Measurements from ENCODE around the gene OR13C2. TPM values are rescaled to one million over a fixed set of nuclear protein-coding genes. Genes with fewer than 3 reads are reported as not detected.
"Not testable (repeated sequence)": the region's sequence is repeated elsewhere in the genome, so short reads cannot be mapped to it uniquely, and the experiment has no call there.

Gene OR13C2, protein sequence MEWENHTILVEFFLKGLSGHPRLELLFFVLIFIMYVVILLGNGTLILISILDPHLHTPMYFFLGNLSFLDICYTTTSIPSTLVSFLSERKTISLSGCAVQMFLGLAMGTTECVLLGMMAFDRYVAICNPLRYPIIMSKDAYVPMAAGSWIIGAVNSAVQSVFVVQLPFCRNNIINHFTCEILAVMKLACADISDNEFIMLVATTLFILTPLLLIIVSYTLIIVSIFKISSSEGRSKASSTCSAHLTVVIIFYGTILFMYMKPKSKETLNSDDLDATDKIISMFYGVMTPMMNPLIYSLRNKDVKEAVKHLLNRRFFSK
- 0.81 TPM for total RNA-seq

DNA sequence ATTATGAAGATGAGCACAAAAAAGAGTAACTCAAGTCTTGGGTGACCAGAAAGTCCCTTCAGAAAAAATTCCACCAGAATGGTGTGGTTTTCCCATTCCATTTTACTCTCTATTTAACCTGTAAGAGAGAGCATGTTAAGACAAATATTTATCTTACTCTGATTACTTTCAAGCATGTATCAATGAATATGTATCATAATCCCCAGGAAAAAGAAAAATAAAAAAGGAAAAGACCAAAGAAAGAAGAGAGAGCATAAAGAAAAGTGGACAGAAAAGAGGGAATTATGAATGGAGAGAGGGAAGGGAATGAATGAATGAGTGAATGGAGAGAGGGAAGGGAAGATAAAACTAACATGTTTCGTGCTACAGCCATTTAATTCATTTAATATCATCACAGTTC lies at the start of gene OR13C2:
TSS of gene OR13C2 (minus strand) at position 101 of the 400 bp plus-strand sequence. CDS start at position 101, 0 bp downstream.
- DNase-seq (ENCODE audit: low read depth in 2 of 3, low spot score in 2 of 3): not testable (repeated sequence)

DNA sequence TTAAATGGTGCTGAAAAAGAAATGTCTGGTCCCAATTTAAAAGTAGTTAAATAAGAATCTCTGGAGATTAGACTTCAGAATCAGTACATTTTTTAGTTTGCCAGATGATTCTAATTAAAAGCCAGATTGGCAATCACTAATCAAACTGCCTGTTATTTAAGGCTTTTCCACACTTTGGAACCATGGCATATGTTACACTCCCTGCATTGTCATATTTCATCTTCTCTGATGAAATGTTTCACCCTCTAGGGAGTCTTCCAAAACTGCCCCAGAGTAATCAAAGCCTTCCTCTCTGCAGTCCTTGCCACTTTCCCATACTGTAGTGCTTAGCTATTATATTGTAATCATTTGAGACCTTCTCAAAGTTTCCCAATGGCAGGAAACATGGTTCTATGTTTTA lies 30.0 kb upstream of the OR13C2 start:
- no peak for DNase-seq (ENCODE audit: low read depth in 2 of 3, low spot score in 2 of 3)

DNA sequence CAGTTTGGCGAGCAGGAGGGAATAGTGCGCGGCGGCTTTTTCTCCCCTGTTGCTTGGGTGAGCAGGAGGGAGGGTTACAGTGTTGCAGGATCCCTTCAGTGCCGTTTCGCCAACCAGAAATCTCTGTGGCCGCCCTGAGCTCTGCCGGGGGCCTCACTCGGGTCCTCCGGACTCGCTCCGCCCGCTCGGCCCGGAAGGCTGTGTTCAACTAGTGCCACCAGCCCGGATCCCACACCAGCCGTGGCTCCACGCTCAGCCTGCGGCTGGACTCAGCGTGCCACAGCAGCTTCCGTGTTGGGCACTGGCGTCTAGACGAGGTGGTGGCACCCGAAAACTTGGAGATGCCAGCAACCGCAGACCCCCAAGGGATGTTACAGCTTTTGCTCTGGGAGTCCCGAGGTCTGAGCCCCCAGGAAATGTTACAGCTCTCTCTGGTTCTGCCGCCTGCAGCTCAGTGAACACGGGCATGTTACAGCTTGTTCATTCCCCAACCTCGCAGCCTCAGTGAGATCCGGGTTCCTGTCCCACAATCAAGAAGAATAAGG lies 28.6 kb upstream of the OR13C2 start:
- no peak for DNase-seq (ENCODE audit: low read depth in 2 of 3, low spot score in 2 of 3)

DNA sequence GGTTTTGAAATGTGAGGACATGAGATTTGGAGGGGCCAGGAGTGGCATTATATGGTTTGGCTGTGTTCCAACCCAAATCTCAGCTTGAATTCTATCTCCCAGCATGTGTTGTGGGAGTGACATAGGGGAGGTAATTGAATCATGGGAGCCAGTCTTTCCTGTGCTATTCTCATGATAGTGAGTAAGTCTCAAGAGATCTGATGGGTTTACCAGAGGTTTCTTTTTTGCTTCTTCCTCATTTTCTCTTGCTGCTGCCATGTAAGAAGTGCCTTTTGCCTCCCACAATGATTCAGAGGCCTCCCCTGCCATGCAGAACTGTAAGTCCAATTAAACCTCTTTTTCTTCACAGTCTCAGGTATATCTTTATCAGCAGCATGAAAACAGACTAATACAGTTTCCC lies 20.5 kb upstream of the OR13C2 start:
- DNase-seq (ENCODE audit: low read depth in 2 of 3, low spot score in 2 of 3): not testable (repeated sequence)

DNA sequence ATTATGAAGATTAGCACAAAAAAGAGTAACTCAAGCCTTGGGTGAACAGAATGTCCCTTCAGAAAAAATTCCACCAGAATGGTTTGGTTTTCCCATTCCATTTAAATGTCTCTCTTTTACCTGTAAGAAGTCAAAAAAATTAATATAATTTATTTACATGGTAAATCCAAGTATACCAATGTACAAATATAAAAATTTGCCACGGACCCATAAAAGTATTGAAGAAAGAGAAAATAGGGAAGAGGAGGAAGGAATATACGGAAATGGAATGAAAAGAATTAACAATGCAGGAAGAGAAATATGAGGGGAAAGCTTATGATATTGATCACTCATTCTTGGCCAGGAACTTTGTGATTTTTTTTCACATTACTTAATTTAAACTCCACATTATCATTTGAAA lies 12.7 kb upstream of the OR13C2 start, which contains the start of gene OR13C9:
TSS of gene OR13C9 (minus strand) at position 101 of the 400 bp plus-strand sequence. CDS start at position 101, 0 bp downstream.
- no peak for DNase-seq (ENCODE audit: low read depth in 2 of 3, low spot score in 2 of 3)

DNA sequence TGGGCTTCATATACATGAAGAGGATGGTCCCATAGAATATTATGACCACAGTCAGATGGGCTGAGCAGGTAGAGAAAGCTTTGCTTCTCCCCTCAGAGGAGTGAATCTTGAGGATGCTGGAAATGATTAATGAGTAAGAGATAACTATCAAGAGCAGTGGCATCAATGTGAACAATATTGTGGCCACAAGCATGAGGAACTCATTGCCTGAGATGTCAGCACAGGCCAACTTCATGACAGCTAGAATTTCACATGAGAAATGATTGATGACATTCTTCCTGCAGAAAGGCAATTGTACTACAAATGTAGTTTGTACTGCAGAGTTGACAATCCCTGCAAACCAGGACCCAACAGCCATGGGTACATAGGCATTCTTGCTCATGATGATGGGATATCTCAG lies 12.0 kb upstream of the OR13C2 start:
- DNase-seq (ENCODE audit: low read depth in 2 of 3, low spot score in 2 of 3): no peak

DNA sequence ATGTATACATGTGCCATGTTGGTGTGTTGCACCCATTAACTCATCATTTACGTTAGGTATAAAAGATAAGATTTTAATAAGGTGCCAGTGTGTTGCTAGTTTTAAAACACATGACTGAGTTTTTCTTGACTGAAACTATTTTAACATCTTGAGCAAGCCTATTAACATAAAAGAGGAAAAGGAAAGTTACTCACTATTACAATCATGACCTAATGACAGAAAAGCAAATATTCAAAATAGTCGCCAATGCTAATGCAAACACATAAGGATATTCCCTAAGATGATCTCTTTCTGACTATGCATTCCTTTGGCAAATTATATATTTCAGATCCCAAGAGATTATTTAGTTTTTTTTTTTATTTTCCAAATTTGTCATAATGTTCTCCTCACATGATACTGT lies 5.8 kb upstream of the OR13C2 start:
- no peak for DNase-seq (ENCODE audit: low read depth in 2 of 3, low spot score in 2 of 3)

DNA sequence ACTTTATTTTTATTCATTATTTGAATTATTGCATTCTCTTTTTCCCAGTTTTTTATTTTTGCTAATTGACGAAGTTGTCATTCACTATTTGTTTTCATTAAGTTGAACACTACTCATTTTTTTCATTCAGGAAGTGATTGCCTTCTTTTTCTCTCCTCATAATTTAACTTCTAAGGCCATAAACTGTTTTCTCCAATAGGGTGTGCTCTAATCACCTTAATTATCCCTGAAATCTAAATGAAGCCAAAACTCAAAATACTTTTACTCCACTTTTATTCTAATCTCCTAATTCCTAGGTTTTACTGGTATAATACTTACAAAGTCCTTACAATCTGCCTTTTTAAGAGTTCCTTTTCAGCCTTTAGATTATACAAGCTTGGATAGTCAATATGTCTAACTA lies 2.9 kb upstream of the OR13C2 start:
- peak in 1 of 3 donors; percentile 31 for DNase-seq (ENCODE audit: low read depth in 2 of 3, low spot score in 2 of 3)

DNA sequence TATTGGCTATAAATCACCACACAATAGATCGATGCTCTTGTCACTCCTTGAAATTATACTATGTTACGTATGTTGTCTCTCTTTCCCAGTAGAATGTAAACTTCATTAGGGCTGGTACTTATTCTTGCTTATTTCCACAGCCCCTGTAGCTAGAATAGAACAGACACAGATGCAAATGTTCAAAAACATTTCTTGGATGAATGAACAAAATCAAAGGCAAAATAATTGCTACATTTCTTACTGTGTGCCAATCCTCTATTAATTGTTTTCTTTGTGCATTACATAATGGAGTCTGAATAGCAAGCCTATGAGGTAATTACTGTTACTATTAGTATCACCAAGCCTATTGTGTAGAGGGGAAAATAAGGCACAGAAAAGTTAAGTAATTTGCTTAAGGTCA lies 725 bp upstream of the OR13C2 start:
- no peak for DNase-seq (ENCODE audit: low read depth in 2 of 3, low spot score in 2 of 3)

DNA sequence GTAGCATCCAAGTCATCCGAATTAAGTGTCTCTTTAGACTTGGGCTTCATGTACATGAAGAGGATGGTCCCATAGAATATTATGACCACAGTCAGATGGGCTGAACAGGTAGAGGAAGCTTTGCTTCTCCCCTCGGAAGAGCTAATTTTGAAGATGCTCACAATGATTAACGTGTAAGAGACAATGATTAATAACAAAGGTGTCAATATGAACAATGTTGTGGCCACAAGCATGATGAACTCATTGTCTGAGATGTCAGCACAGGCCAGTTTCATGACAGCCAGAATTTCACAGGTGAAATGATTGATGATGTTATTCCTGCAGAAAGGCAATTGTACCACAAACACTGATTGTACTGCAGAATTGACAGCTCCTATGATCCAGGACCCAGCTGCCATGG lies 626 bp downstream of the OR13C2 start:
- no peak for DNase-seq (ENCODE audit: low read depth in 2 of 3, low spot score in 2 of 3)

DNA sequence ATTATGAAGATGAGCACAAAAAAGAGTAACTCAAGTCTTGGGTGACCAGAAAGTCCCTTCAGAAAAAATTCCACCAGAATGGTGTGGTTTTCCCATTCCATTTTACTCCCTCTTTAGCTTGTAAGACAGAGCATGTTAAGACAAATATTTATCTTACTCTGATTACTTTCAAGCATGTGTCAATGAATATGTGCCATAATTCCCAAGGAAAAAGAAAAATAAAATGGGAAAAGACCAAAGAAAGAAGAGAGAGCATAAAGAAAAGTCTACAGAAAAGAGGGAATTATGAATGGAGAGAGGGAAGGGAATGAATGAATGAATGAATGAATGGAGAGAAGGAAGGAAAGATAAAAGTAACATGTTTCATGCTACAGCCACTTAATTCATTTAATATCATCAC lies 6.1 kb downstream of the OR13C2 start, which contains the start of gene OR13C5:
TSS of gene OR13C5 (minus strand) at position 101 of the 400 bp plus-strand sequence. CDS start at position 101, 0 bp downstream.
- DNase-seq (ENCODE audit: low read depth in 2 of 3, low spot score in 2 of 3): not testable (repeated sequence)

DNA sequence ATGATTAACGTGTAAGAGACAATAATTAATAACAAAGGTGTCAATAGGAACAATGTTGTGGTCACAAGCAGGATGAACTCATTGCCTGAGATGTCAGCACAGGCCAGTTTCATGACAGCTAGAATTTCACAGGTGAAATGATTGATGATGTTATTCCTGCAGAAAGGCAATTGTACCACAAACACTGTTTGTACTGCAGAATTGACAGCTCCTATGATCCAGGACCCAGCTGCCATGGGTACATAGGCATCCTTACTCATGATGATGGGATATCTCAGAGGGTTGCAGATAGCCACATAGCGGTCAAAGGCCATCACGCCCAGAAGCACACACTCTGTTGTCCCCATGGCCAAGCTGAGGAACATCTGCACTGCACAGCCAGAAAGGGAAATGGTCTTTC lies 6.7 kb downstream of the OR13C2 start:
- not testable (repeated sequence) for DNase-seq (ENCODE audit: low read depth in 2 of 3, low spot score in 2 of 3)

DNA sequence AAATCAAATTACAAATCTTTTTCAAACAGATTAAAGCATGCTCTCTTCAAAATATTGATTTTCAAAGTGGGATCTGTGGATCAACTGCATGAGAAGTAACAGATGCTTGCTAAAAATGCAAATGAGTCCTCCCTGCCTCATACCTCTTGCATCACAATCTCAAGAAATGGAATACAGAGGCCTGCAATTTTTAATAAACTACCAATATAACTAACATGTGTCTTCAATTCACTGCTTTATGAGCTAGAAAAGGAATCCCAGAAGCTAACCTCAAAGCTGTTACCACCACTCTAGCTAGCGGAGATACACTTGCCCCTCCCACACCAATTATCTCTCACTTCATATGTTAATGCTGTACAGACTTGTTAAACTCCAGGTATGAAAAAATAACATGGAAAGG lies 15.8 kb downstream of the OR13C2 start:
- no peak for DNase-seq (ENCODE audit: low read depth in 2 of 3, low spot score in 2 of 3)

DNA sequence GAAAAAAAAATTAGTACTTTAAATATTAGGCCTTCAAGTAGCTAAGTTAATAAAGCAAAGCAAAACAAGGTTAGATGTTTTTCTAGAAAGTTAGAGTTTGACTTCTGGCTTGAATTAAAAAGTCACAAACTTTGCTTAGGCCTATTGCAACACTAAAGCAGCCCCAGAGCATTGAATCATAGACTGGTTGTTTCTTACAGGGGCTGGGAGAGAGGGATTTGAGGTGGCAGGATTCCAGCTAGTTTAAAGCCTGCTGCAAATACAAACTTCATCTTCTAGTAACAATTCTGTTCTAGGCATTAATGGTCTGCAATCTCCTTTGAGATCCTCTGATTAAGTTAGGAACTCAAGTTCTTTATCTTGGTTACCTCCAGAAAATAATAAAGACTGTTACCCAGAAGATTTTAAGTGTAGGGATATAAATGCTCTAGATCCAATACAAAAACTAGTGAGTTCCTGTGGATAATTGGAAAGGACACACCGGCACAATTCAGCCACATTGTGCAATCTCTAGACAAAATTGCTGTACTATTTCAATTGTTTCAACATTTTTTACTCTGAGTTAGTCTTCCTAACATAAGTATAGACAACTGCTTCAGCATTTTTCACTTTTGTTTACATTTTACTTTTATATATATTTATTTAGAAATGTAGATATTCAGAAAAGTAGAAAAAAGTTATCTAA lies 18.8 kb downstream of the OR13C2 start:
- DNase-seq (ENCODE audit: low read depth in 2 of 3, low spot score in 2 of 3): no peak

DNA sequence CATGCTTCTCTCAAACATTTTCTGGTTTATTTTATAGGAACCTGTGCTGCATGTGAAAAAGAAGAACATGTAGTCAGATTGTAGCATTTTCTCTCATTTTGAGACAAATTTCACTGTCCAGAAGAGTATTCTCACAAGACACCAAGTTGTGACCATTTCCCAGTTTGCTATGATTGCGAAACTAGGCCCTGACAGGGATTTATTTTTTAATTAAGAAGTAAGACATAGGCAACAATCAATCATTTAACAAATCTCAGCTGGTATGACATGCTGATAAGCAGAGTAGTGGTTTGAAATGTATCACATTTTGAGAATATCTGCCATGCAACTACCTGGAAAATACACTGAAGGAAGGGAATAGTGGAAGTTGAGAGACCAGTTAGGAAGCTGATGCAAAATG lies 24.9 kb downstream of the OR13C2 start:
- DNase-seq (ENCODE audit: low read depth in 2 of 3, low spot score in 2 of 3): no peak

DNA sequence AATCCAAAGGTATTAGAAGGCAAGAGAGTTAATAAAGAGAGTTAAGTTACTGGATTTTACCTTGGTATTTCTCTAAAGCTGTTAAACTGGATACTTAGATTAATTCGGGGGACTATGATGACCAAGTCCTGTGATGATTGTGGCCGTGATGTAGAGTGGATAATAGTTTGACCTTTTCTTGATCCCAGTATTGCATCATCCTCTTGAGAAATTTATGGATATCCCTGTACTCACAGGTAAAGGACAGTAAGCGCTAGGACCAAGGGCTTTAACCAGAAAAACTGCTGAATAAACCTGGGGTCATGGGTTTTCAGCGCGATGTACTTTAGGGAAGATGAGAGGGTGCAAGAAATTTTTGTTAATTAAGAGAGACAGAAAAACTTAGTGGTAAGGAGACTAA lies 28.2 kb downstream of the OR13C2 start:
- no peak for DNase-seq (ENCODE audit: low read depth in 2 of 3, low spot score in 2 of 3)

DNA sequence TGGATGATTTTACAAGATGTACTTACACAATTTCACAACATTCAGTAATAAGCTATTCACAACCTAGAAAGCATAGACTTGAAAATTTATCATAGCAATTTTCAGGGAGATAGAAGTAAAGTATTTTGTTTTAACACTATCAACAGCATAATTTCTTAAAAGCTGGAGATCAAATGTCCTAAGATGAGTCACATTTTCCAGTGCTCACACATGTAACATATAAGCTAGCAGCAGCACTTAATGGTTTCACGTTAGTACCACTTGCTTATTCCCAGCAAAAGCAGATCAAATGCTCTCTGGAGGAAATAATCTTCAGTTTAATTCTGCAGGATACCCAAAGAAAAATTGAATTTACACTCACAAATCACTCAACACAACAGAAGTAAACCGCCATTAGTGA lies 30.0 kb downstream of the OR13C2 start:
- no peak for DNase-seq (ENCODE audit: low read depth in 2 of 3, low spot score in 2 of 3)

DNA sequence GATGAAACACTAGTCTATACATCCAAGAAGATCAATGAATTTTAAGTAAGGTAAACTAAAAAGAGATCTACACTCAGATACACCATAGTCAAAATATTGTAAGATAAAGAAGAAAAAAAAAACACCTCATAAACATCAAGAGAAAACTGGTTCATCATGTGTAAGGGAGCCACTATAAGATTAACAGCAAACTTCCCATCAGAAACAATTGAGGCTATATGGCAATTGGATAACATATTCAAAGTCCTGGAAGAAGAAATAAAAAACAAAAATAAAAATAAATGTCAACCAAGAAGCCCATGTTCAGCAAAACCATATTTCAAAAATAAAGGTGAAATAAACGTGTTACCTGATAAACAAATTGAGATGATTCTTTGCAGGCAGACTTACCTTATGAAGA lies 32.8 kb downstream of the OR13C2 start:
- no peak for DNase-seq (ENCODE audit: low read depth in 2 of 3, low spot score in 2 of 3)

DNA sequence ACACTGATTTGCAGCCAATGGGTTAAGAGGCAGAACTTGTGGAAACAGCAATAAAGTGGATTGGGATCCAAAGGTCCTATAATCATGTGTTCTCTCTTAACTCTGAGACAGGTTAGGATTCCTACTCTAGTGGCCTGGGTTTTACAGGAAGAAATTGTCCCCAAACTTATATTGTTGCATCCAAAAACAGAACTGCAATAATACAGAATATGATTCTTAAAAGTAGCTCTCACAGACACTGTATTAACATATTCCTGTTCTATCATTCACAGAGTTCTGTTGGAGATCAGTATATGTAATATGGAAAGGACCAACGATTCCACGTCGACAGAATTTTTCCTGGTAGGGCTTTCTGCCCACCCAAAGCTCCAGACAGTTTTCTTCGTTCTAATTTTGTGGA lies 36.6 kb downstream of the OR13C2 start, which contains the start of gene OR13C8:
TSS of gene OR13C8 (plus strand) at position 301 of the 400 bp plus-strand sequence. CDS start at position 301, 0 bp downstream.
- no peak for DNase-seq (ENCODE audit: low read depth in 2 of 3, low spot score in 2 of 3)

DNA sequence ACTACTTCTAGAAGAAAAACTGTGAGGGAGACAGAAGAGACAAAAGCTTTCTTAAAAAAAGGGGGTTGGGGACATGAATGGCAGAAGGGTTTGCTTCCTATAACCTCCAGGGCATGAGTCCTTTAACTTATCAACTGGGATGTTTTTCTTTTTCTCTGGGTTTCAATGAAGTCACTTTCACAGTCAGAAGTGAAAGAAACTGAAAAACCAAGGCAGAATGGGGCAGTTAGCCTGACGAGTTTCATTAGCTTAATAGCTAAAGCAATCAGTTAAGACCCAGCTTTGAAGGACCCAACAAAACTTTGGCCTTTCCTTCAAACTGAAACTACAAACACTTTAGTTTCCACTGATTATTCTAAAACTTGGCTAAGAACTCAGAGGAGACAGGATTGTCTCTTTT lies 41.1 kb downstream of the OR13C2 start:
- no peak for DNase-seq (ENCODE audit: low read depth in 2 of 3, low spot score in 2 of 3)

DNA sequence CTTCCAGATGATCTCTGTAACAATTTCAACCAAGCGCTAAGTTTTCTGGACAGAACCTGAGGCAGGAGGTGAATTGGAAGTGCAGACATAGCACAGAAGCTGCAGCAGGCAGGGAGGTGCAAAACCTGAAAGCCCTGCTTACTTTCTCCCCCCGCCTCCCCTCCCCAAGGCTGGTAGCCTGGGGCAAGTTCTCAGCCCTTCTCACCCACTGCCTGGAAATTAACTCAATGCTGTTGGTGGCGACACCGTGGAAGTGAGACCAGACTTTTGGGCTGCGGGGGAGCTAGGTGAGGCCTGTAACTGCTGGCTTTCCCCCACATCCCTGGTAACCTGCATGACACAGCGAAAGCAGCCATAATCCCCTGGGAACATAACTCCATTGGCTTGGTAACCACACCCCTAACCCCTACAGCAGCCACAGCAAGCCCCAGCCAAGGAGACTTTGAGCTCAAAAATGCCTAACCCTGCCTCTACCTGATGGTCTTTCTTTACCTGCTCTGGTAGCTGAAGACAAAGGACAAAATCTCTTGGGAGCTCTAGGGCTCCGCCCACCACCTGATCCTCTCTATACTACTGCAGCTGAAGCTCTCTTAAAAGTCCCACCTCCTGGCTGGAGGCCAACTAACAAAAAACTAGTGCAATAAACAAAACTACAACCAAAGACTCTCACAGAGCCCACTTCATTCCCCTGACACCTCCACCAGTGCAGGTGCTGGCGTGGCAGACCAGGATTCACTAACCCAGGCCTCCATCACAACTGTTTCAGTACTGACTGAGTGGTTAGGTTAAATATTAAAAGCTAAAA lies 48.4 kb downstream of the OR13C2 start:
- no peak for DNase-seq (ENCODE audit: low read depth in 2 of 3, low spot score in 2 of 3)
